Mesenchymal stem cell (in vitro differentiated cells and primary cell): ENCODE results near the gene GPR15LG.

Source experiments
- DNase-seq: peaks from one replicate; pipeline ENCODE4 v3.0.0-alpha.2; 2013
- H2AFZ ChIP-seq: one replicate; pipeline ENCODE4 v1.6.1; 2013; ENCODE audit warnings: low read depth, mild to moderate bottlenecking, control low read depth, inconsistent platforms, low read length, moderate library complexity
- H2AK5ac ChIP-seq: 2 replicates; pipeline ENCODE4 v1.6.1; 2013; ENCODE audit warnings: low read length, moderate library complexity, mild to moderate bottlenecking, inconsistent platforms; ENCODE audit not compliant: severe bottlenecking
- H2BK120ac ChIP-seq: one replicate; pipeline ENCODE4 v1.6.1; 2013; ENCODE audit warnings: low read depth, mild to moderate bottlenecking, inconsistent platforms, low read length, moderate library complexity
- H2BK12ac ChIP-seq, 2 experiments: one replicate each; pipeline ENCODE4 v1.6.1; 2013; ENCODE audit warnings: inconsistent platforms in 2 of 2, low read length in 2 of 2, mild to moderate bottlenecking in 2 of 2, moderate library complexity in 2 of 2, control low read depth in 1 of 2
- H2BK15ac ChIP-seq: one replicate; pipeline ENCODE4 v1.6.1; 2013; ENCODE audit warnings: mild to moderate bottlenecking, low read depth, inconsistent platforms; ENCODE audit not compliant: poor library complexity, severe bottlenecking
- H2BK5ac ChIP-seq: 2 replicates; pipeline ENCODE4 v1.6.1; 2013; ENCODE audit warnings: low read depth, mild to moderate bottlenecking, low read length, control low read depth, inconsistent platforms; ENCODE audit not compliant: poor library complexity, severe bottlenecking
- H3K14ac ChIP-seq, 2 experiments: one replicate each; pipeline ENCODE4 v1.6.1; 2013; ENCODE audit warnings: inconsistent platforms in 2 of 2, low read length in 2 of 2, control low read depth in 1 of 2, mild to moderate bottlenecking in 1 of 2, moderate library complexity in 1 of 2
- H3K18ac ChIP-seq, 2 experiments: one replicate each; pipeline ENCODE4 v1.6.1; 2013; ENCODE audit warnings: inconsistent platforms in 2 of 2, low read length in 2 of 2, control low read depth in 1 of 2, low read depth in 1 of 2, mild to moderate bottlenecking in 1 of 2
- H3K23ac ChIP-seq, 2 experiments: one replicate each; pipeline ENCODE4 v1.6.1; 2013; ENCODE audit warnings: inconsistent platforms in 2 of 2, low read length in 2 of 2, mild to moderate bottlenecking in 2 of 2, moderate library complexity in 2 of 2, control low read depth in 1 of 2
- H3K27ac ChIP-seq: 2 replicates; pipeline ENCODE4 v1.5.1; 2013; ENCODE audit warnings: mild to moderate bottlenecking, moderate library complexity, low read length, control low read depth, inconsistent platforms; ENCODE audit not compliant: poor library complexity, severe bottlenecking
- H3K27me3 ChIP-seq, 2 experiments: 2 replicates each; pipeline versions ENCODE4 v1.6.1 to v1.7.0; 2013; ENCODE audit warnings: low read length in 2 of 2, mild to moderate bottlenecking in 2 of 2, moderate library complexity in 2 of 2, control low read depth in 1 of 2, inconsistent platforms in 1 of 2; ENCODE audit not compliant: control insufficient read depth in 1 of 2, insufficient read depth in 1 of 2
- H3K36me3 ChIP-seq, 2 experiments: 2 replicates each; pipeline versions ENCODE4 v1.6.1 to v1.7.0; 2013; ENCODE audit warnings: low read length in 2 of 2, control low read depth in 1 of 2, inconsistent platforms in 1 of 2, low read depth in 1 of 2, mild to moderate bottlenecking in 1 of 2; ENCODE audit not compliant: insufficient read depth in 2 of 2, control insufficient read depth in 1 of 2
- H3K4ac ChIP-seq, 2 experiments: one replicate each; pipeline ENCODE4 v1.6.1; 2013; ENCODE audit warnings: inconsistent platforms in 2 of 2, low read length in 2 of 2, mild to moderate bottlenecking in 2 of 2, moderate library complexity in 2 of 2, control low read depth in 1 of 2, low read depth in 1 of 2
- H3K4me1 ChIP-seq: 2 replicates; pipeline ENCODE4 v1.6.1; 2013; ENCODE audit warnings: low read depth, low read length, control low read depth; ENCODE audit not compliant: control insufficient read depth, insufficient read depth
- H3K4me2 ChIP-seq: 2 replicates; pipeline ENCODE4 v1.6.1; 2013; ENCODE audit warnings: low read length, mild to moderate bottlenecking, inconsistent platforms; ENCODE audit not compliant: poor library complexity, severe bottlenecking
- H3K4me3 ChIP-seq, 2 experiments: 2 replicates each; pipeline versions ENCODE4 v1.5.1 to v1.7.0; 2013; ENCODE audit warnings: low read length in 2 of 2, mild to moderate bottlenecking in 2 of 2, control low read depth in 1 of 2, low read depth in 1 of 2; ENCODE audit not compliant: insufficient read depth in 1 of 2
- H3K79me1 ChIP-seq: replicated peaks from 2 replicates; pipeline ENCODE4 v1.6.1; 2013; ENCODE audit warnings: mild to moderate bottlenecking, control low read depth, low read length, inconsistent platforms; ENCODE audit not compliant: poor library complexity, severe bottlenecking
- H3K9ac ChIP-seq: 2 replicates; pipeline ENCODE4 v1.7.0; 2013; ENCODE audit warnings: mild to moderate bottlenecking, low read length, moderate library complexity
- H3K9me3 ChIP-seq: 2 replicates; pipeline ENCODE4 v1.7.0; 2013; ENCODE audit warnings: mild to moderate bottlenecking, low read length; ENCODE audit not compliant: control insufficient read depth
- H4K8ac ChIP-seq: one replicate; pipeline ENCODE4 v1.6.1; 2013; ENCODE audit warnings: inconsistent platforms, mild to moderate bottlenecking, low read length, moderate library complexity
- H4K91ac ChIP-seq: one replicate; pipeline ENCODE4 v1.6.1; 2013; ENCODE audit warnings: mild to moderate bottlenecking, low read length, inconsistent platforms
- WGBS: methylation state at CpG from one replicate; pipeline ENCODE4 v1.1.7; 2013; ENCODE audit warnings: mixed read lengths; 5-methylcytosine and 5-hydroxymethylcytosine counted together

Gene GPR15LG

GRCh38 chr10:84196083-84196482, 22.5 kb downstream of the GPR15LG start:
- Histone ChIP-seq H3K27me3 (peaks cover 42 to 90% of the 10 kb centered on the region in 2 experiments), H3K9ac (no peak overlapping the region), H2AK5ac (no peak overlapping the region), H4K8ac (no peak overlapping the region), H2BK12ac (no peak overlapping the region), H4K91ac (no peak overlapping the region), H3K23ac (no peak overlapping the region), H3K36me3 (no peaks in the 10 kb centered on the region), H3K27ac (no peak overlapping the region), H2BK15ac (no peak overlapping the region), H3K4me1 (peaks cover 21% of the 10 kb centered on the region), H3K14ac (no peak overlapping the region), H3K9me3 (no peaks in the 10 kb centered on the region), H3K79me1 (no peaks in the 10 kb centered on the region), H2AFZ (no peak overlapping the region), H3K4me2 (no peak overlapping the region), H2BK5ac (no peak overlapping the region), H3K18ac (no peak overlapping the region), H2BK120ac (no peak overlapping the region), H3K4me3 (no peak overlapping the region), H3K4ac (no peak overlapping the region)
- DNase-seq: no peak
- 66% methylated on average over 4 of the region's 4 CpGs for WGBS

GRCh38 chr10:84196941-84197340, 23.3 kb downstream of the GPR15LG start:
- DNase-seq: no peak
- H2AFZ ChIP-seq: no peak overlapping the region
- H2BK15ac ChIP-seq: no peak overlapping the region
- no peak overlapping the region for H3K4me3 ChIP-seq
- no peak overlapping the region for H3K4ac ChIP-seq
- H4K91ac ChIP-seq: no peak overlapping the region
- no peak overlapping the region for H4K8ac ChIP-seq
- no peak overlapping the region for H3K4me2 ChIP-seq
- H3K9me3 ChIP-seq: no peaks in the 10 kb centered on the region
- no peak overlapping the region for H2BK5ac ChIP-seq
- no peak overlapping the region for H3K23ac ChIP-seq
- peaks cover 21% of the 10 kb centered on the region for H3K4me1 ChIP-seq
- no peak overlapping the region for H2BK12ac ChIP-seq
- H3K27ac ChIP-seq: no peak overlapping the region
- no peaks in the 10 kb centered on the region for H3K79me1 ChIP-seq
- H3K14ac ChIP-seq: no peak overlapping the region
- 74% methylated on average over 2 of the region's 5 CpGs for WGBS
- no peak overlapping the region for H3K9ac ChIP-seq
- peaks cover 40 to 88% of the 10 kb centered on the region in 2 experiments for H3K27me3 ChIP-seq
- H3K36me3 ChIP-seq: no peaks in the 10 kb centered on the region
- H2BK120ac ChIP-seq: no peak overlapping the region
- H2AK5ac ChIP-seq: no peak overlapping the region
- no peak overlapping the region for H3K18ac ChIP-seq

- no peak overlapping the region for H3K14ac ChIP-seq
- no peak overlapping the region for H3K4me3 ChIP-seq
- no peaks in the 10 kb centered on the region for H3K9me3 ChIP-seq
- H3K9ac ChIP-seq: no peak overlapping the region
- peaks cover 38 to 87% of the 10 kb centered on the region in 2 experiments for H3K27me3 ChIP-seq
- H3K4ac ChIP-seq: no peak overlapping the region
- no peak overlapping the region for H3K18ac ChIP-seq
- H3K79me1 ChIP-seq: no peaks in the 10 kb centered on the region
- H2BK12ac ChIP-seq: no peak overlapping the region
- H2BK5ac ChIP-seq: no peak overlapping the region
- no peak for DNase-seq
- H3K23ac ChIP-seq: no peak overlapping the region
- no peak overlapping the region for H4K91ac ChIP-seq
- peaks cover 21% of the 10 kb centered on the region for H3K4me1 ChIP-seq
- H2AFZ ChIP-seq: no peak overlapping the region
- H4K8ac ChIP-seq: no peak overlapping the region
- H2BK120ac ChIP-seq: no peak overlapping the region
- no peak overlapping the region for H2AK5ac ChIP-seq
- H3K27ac ChIP-seq: no peak overlapping the region
- no peaks in the 10 kb centered on the region for H3K36me3 ChIP-seq
- WGBS: 84% methylated on average over 5 of the region's 5 CpGs
- no peak overlapping the region for H3K4me2 ChIP-seq
- H2BK15ac ChIP-seq: no peak overlapping the region
Observed at GRCh38 chr10:84197643-84198042, 24.0 kb downstream of the GPR15LG start.

GRCh38 chr10:84198206-84198915, 24.8 kb downstream of the GPR15LG start:
- no peak overlapping the region for H2AFZ ChIP-seq
- peaks cover 34 to 80% of the 10 kb centered on the region in 2 experiments for H3K27me3 ChIP-seq
- H3K79me1 ChIP-seq: no peaks in the 10 kb centered on the region
- no peak overlapping the region for H3K9ac ChIP-seq
- no peak overlapping the region for H3K18ac ChIP-seq
- H4K91ac ChIP-seq: no peak overlapping the region
- peaks cover 21% of the 10 kb centered on the region for H3K4me1 ChIP-seq
- WGBS: 86% methylated on average over 7 of the region's 7 CpGs
- H2BK5ac ChIP-seq: no peak overlapping the region
- no peak overlapping the region for H3K4me2 ChIP-seq
- no peak overlapping the region for H2AK5ac ChIP-seq
- H3K36me3 ChIP-seq: no peaks in the 10 kb centered on the region
- no peak overlapping the region for H3K14ac ChIP-seq
- H4K8ac ChIP-seq: no peak overlapping the region
- H3K4ac ChIP-seq: no peak overlapping the region
- H3K23ac ChIP-seq: no peak overlapping the region
- DNase-seq: no peak
- H3K4me3 ChIP-seq: no peak overlapping the region
- no peak overlapping the region for H3K27ac ChIP-seq
- no peak overlapping the region for H2BK120ac ChIP-seq
- H3K9me3 ChIP-seq: no peaks in the 10 kb centered on the region
- no peak overlapping the region for H2BK15ac ChIP-seq
- no peak overlapping the region for H2BK12ac ChIP-seq
